HG02571 (cell line): ENCODE data around the gene HSPA2.
"Not testable (repeated sequence)": the region's sequence is repeated elsewhere in the genome, so short reads cannot be mapped to it uniquely, and the experiment has no call there.

Experiments used
- ATAC-seq: cut with Tn5 transposase; IDR thresholded peaks from one replicate; pipeline ENCODE4 v1.9.1; 2021; ENCODE audit warnings: mild to moderate bottlenecking, moderate library complexity; ENCODE audit not compliant: unreplicated experiment

Gene HSPA2

DNA sequence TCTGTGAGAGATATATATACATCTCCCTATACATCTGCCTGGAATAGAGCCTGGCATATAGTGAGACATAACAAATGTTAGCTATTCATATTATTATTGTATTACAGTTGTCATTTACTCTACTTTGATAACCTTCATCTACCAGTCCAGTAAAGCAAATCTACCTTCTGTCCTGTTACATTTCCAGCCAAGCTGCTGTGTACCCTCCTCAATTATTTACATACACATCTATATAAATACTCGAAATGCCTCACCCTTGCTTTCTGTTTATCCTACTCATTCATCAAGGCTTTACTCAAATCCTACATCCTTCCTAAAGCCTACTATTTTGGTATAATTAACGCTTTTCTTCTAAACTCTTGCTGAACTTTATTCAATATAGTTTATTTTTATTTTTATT, 27.3 kb upstream of the HSPA2 start:
- no peak for ATAC-seq

- ATAC-seq, result no peak
These were observed 25.5 kb upstream of the HSPA2 start for GRCh38 chr14:64515053-64515452.

DNA sequence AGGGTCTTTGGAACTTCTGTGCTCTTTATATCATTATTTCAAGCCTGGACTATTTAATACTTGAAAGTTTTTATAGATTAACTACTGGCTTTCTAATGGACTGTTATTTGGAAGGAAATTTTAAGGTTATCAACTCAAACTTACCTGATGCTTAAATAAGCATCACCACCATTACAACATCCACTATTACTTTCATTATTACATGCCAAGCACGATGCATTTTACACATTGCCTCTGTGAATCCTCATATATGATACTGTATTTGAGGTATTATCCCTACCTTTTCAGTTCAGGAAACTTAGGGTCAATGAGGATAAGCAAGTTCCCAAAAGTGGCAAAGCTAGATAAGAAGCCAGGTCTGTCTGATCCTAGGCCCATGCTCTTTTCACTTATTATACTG, 23.6 kb upstream of the HSPA2 start:
- no peak for ATAC-seq

- ATAC-seq, result not testable (repeated sequence)
These were observed 22.9 kb upstream of the HSPA2 start for GRCh38 chr14:64517667-64518066.

- no peak for ATAC-seq
These were observed 22.3 kb upstream of the HSPA2 start for GRCh38 chr14:64518229-64518628.

GRCh38 chr14:64520699-64521098, 19.8 kb upstream of the HSPA2 start:
- no peak for ATAC-seq

- no peak for ATAC-seq
These were observed 17.8 kb upstream of the HSPA2 start for GRCh38 chr14:64522591-64523355.

DNA sequence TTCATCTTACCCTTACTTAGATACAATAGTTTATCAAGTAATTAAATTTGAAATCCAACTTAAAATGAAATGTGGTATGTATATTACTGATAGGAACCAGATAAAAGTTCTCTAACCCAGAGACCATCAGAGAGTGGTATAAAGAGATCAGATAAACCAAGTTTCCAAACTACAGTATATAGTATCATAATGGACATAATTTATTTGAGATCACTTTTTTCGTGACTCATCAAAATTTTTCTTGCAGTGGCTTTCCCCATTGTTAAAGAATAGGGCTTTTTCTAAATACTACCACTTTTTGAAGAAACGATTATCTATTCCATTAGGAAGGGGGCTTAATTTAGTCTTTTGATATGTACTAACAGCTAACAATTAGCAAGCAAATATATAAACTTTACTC, 15.2 kb upstream of the HSPA2 start:
- ATAC-seq, result no peak

GRCh38 chr14:64531567-64531966, 9.0 kb upstream of the HSPA2 start:
- ATAC-seq, result no peak

DNA sequence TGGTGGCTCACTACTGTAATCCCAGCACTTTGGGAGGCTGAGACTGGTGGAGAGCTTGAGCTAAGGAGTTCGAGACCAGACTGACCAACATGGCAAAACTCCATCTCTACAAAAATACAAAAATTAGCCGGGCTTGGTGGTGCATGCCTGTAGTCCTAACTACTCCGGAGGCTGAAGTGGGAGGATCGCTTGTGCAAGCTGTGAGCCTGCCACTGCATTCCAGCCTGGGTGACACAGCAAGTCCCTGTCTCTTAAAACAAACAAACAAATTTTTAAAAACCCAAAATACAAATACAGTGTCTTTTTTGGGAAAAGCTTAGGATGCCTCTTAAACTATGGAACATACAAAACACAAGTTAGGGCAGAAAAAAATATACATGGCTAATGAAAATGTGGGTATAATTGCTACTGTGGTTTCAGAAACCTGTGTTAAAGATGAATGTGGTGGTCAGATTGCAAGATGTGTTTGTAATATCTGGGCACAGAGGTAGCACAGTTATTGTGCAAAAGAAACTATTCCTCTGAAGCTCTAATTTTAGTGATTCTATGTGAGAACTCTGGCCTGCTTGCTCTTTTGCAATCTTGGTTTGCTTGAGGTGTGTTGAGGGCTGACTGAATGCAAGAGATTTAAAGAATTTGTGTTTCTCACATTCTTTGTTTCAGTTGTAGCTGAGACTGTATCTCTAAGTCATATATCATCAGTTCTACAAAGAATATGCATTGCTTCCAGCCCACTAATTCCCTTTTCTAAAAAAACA, 3.9 kb upstream of the HSPA2 start:
- ATAC-seq, result no peak

GRCh38 chr14:64541261-64541971, 875 bp downstream of the HSPA2 start:
- ATAC-seq, result no peak

- no peak for ATAC-seq
These were observed 1.7 kb downstream of the HSPA2 start for GRCh38 chr14:64541972-64542835.

DNA sequence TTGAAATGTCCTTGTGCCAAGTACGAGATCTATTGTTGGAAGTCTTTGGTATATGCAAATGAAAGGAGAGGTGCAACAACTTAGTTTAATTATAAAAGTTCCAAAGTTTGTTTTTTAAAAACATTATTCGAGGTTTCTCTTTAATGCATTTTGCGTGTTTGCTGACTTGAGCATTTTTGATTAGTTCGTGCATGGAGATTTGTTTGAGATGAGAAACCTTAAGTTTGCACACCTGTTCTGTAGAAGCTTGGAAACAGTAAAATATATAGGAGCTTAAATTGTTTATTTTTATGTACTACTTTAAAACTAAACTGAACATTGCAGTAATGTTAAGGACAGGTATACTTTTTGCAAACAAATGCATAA, 2.3 kb downstream of the HSPA2 start:
- ATAC-seq, result no peak

DNA sequence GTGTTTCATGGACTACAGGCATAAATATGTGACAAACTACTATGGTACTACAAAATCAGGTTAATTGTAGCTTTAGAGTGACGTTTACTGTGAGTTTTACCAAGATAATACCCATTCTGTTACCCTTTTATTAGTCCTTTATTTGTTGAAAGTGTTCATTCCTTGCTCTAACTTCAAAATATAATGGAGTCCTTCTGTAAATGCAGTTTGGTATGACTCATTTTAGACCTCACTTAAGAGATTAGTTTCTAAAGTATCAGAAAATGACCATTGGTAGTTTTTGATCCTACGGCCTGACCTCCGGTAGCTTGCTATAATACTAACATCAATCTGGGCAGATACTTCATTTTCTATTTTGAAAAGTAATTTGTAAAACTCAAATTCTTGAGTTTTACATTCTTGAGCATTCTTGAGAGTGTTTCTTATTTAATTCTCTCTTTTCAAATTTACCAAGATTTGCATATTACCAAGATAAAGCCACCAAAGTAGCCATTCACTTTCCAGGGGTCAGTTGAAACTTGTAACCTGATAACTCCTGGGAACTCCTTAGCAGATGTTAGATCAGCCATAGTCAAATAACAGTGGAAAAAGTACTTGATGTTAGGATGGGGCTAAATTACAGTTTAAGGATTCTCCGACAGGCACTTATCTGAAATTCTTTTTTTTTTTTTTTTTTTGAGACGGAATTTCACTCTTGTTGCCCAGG, 4.2 kb downstream of the HSPA2 start:
- ATAC-seq, result no peak

DNA sequence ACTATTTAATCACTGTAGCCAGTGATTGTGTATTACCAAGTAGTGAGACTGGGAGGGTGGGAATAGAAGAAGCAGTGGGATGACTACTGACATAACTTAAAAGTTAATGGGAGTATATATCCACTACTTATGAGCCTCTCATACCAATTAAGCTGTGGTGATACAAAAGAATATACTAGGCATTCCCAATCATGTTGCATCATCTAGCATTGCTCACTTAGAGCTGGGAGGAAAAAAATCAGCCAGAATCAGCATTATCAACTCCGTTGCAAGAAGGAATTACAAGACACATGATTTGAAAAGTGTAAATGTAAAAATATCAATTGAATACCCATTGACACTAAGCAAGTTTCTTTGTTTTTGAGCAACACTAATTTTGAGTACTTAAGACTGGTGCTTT, 8.5 kb downstream of the HSPA2 start:
- ATAC-seq, result no peak

GRCh38 chr14:64549791-64550620, 9.5 kb downstream of the HSPA2 start, which contains the start of gene PPP1R36:
PPP1R36 (plus strand) TSS chr14:64549961; CDS start chr14:64549998, 37 bp downstream.
- peak; percentile 68 for ATAC-seq

- no peak for ATAC-seq
These were observed 10.2 kb downstream of the HSPA2 start for GRCh38 chr14:64550621-64551333.

DNA sequence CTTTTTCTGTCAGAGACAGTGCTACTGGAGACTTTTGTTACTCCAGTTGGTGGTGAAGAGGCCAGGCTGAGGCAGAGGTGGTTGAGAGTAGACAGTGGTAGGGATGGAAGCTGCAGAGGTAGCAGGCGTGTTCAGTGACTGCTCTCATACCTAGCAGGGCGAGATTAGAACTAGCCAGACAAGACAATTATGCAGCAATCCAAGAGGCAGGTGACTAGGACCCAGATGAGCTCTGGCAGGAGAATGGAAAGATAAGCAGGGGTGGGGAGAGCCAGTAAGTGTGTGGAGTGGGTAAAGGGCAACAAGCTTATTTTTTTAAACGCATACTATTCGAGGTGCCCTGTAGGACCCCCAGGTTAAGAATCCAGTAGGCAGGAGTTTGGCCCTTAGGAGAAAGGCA, 14.0 kb downstream of the HSPA2 start:
- ATAC-seq, result no peak

DNA sequence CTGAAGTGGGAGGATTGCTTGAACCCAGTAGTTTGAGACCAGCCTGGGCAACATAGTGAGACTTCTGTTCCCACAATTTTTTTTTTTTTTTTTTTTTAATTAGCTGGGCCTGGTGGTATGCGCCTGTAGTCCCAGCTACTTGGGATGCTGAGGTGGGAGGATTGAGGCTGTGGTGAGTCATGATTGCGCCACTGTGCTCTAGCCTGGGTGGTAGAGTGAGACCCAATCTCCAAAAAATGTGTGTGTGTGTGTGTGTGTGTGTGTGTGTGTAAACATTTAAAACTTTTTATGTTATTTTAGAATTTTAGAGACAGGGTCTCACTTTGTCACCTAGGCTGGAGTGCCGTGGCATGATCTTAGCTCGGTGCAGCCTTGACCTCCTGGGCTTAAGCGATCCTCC, 16.0 kb downstream of the HSPA2 start:
- no peak for ATAC-seq
